AG20443 (cell line): ENCODE measurements around the gene SLC35C1.
"Not testable (repeated sequence)": the region's sequence is repeated elsewhere in the genome, so short reads cannot be mapped to it uniquely, and the experiment has no call there.

Experiments
- DNase-seq: peaks from one replicate; pipeline ENCODE4 v3.0.0; 2012; ENCODE audit warnings: low spot score, mixed read lengths

The SLC35C1 gene

DNA sequence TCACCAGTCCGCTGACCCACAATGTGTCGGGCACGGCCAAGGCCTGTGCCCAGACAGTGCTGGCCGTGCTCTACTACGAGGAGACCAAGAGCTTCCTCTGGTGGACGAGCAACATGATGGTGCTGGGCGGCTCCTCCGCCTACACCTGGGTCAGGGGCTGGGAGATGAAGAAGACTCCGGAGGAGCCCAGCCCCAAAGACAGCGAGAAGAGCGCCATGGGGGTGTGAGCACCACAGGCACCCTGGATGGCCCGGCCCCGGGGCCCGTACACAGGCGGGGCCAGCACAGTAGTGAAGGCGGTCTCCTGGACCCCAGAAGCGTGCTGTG, 6.1 kb downstream of the SLC35C1 start:
- DNase-seq: no peak

- DNase-seq: no peak
Observed at GRCh38 chr11:45811571-45812290, 6.8 kb downstream of the SLC35C1 start.

GRCh38 chr11:45812581-45813548, 7.9 kb downstream of the SLC35C1 start:
- no peak for DNase-seq

DNA sequence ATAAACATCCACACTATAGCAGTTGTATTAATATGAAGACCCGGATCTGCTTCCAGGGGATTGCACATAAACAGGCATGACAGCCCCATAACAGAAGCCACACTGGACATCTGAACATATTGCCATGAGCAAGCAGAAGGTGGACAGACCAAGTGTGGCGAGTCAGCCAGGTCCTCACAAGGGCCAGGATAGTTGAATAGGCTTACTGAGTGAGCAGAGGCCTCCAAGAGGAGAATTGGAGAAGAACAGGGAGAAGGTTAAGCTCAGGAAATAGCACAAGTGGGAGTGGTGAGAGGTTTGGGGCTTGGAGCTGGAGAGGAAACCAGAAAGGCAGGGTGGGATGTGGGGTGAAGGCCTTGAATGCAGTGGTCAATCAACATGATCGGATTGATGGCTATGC, 10.8 kb downstream of the SLC35C1 start:
- peak; percentile 54 for DNase-seq

DNA sequence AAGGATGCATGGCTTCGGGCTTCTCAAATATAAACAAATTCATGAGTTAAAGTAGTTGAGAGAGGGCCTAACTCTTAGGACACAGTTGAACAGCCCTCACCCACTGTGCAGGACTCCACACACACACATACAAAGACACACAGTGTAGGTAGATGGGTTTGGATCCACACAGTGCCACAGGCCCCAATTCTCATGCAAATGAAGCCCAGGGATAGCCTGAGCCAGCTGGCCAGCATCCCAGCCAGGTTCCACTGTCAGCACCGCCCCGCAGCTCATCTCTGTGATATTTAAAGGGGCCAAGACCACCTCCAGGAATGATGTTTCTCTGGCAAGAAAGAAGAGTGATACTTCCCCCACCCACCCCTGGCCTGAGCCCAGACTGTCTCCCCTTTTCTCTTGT, 11.7 kb downstream of the SLC35C1 start:
- DNase-seq: no peak

DNA sequence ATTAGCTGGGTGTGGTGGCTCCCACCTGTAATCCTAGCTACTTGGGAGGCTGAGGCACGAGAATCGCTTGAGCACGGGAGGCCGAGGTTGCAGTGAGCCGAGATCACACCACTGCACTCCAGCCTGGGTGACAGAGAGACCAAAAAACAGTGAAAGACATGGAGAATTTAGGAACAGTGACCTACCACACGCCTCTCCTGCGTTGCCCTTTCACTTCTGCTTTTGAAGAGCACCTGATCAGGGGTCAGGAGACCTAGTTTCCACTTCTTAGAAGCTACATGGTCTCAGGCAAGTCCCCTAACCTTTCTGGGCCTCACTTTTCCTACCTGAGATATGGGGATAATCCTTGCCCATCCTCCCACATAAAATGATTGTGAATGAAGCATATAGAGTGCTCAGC, 12.2 kb downstream of the SLC35C1 start:
- no peak for DNase-seq

DNA sequence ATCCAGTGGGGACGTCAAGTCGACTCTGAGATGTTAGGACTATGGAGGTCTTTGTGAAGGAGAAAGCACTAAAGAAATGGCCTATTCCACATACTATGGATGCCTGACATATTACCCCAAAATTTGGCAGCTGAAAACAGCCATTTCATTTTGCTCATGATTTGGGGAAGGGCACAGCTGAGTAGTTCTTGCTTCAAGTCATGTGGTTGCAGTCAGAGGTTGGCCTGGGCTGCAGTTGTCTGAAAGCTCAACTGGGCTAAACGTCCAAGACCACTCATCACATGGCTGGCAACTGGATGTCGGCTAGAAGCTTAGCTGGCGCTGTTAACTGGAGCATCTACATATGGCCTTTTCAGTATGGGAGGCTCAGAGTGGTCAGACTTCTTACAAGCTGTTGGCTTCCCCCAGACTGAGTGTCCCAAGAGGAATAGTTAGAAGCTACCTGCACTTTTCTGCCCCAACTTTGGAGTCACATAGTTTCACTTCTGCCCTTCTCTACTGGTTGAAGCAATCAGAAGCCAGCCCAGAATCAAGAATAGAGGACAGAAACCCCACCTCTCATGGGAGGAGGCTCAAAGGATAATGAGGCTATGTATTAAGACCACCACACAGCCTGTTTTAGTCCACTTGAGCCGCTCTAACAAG, 14.1 kb downstream of the SLC35C1 start:
- DNase-seq: no peak

- no peak for DNase-seq
Observed at GRCh38 chr11:45820211-45820857, 15.4 kb downstream of the SLC35C1 start.

- DNase-seq: not testable (repeated sequence)
Observed at GRCh38 chr11:45826492-45826891, 21.5 kb downstream of the SLC35C1 start.

- DNase-seq: no peak
Observed at GRCh38 chr11:45827123-45827522, 22.2 kb downstream of the SLC35C1 start.

GRCh38 chr11:45828996-45829395, 24.0 kb downstream of the SLC35C1 start:
- DNase-seq: no peak

DNA sequence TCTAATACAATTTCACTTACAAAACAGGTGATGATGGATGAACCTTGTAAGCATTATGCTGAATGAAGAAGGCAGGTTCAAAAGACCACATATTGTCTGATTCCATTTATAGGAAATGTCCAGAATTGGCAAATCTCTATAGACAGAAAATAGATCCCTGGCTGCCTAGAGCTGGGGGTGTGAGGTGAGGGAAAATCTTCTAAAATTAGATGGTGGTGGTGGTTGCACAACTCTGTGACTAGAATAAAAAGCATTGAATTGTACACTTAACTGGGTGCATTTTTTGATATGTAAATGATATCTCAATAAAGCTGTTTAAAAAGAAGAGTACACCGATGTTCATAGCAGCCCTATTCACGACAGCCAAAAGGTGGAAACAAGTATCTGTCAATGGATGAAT, 25.6 kb downstream of the SLC35C1 start:
- DNase-seq: no peak

- DNase-seq: no peak
Observed at GRCh38 chr11:45832811-45833441, 28.0 kb downstream of the SLC35C1 start.

DNA sequence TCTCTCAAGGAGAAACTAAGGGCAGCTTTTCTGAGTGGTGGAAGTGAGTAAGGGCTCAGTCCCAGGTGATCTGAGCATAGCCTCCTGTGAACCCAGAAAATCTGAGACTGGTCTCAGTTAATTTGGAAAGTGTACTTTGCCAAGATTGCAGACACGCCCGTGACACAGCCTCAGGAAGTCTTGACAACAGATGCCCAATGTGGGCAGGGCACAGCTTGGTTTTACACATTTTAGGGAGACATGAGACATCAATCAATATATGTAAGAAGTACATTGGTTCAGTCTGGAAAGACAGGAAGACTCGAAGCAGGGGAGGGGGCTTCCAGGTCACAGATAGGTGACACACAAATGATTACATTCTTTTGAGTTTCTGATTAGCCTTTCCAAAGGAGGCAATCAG, 28.8 kb downstream of the SLC35C1 start:
- DNase-seq: no peak

- no peak for DNase-seq
Observed at GRCh38 chr11:45834298-45834756, 29.4 kb downstream of the SLC35C1 start.

DNA sequence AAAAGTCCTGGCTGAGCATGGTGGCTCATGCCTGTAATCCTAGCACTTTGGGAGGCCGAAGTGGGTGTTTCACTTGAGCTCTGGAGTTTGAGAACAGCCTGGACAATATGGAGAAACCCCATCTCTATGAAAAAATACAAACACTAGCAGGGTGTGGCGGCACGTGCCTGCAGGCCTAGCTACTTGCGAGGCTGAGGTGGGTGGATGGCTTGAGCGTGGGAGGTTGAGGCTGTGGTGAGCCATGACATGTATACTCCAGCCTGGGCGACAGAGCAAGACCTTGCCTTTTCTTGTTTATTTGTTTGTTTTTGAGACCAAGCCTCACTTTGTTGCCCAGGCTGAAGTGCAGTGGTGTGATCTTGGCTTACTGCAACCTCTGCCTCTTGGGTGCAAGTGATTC, 34.3 kb downstream of the SLC35C1 start:
- no peak for DNase-seq

DNA sequence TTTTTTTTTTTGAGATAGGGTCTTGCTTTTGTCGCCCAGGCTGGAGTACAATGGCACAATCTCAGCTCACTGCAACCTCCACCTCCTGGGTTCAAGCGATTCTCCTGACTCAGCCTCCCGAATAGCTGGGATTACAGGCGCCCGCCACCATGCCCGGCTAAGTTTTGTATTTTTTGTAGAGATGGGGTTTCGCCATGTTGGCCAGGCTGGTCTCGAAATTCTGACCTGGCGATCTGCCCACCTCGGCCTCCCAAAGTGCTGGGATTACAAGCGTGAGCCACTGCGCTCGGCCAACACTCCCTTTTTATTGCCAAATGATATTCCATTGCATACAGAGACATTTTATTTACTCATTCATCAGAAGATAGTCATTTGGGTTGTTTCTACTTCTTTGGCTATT, 35.3 kb downstream of the SLC35C1 start:
- not testable (repeated sequence) for DNase-seq

DNA sequence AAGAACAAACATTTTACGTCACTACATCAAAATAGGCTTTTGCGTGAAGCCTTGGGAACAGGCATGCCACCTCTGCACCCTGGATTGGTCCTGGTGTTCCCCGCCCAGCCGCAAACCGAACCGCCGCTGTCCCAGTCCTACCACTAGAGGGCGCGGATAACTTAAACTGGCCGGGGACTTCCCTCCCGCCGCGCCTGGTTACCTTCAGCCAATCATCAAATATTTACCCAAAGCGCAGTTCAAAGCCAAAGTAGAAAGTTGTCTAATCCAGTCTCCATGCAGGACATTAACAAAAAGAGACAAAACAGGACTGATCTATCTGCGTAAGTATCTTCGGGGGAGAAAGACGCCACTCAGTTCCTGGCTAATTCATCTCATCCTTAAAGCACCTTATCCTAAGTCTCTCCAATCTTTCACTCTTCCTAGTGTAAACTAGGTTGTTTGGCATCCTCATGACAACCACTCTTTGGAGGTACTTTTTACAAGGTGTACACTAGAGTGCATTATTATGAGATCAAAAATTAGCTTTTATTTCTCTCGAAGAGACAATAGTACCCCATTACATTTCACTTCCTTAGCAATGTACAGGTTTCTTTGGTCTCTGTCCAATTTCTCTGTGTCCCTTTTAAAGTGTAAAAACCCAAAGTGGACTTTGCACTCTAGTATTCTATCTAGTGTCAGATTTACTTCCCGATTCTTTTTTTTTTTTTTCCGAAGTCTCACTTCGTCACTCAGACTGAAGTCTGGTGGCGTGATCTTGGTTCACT, 38.4 kb downstream of the SLC35C1 start:
- peak; percentile 92 for DNase-seq

- DNase-seq: no peak
Observed at GRCh38 chr11:45844822-45845578, 40.1 kb downstream of the SLC35C1 start.

DNA sequence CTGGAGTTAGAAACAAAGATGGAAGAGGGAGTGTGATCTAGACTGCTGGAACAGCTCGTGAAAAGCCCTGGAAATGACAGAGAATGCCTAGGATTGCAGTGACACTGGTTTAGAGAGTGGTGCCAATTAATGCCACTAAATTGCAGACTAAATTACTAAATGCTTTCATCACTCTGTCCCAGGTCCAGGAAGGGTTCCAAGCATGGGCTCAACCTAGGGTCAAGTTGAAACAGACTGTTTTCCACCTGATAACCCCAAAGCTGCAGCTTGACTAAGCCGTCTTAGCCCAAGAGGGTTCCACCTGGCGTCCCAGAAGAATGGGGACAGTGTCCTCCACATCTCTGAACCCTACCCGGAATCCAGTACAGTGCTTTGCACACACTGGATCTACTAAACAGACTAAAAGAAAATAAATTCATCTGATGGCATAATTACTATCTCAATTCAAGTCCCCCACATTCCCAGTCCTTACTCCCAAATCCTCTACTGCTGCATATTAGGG, 41.3 kb downstream of the SLC35C1 start:
- DNase-seq: no peak
